ENCODE results near the gene CEP89.

- no peak for TF ChIP-seq CTCF (IDR thresholded peaks at IDR 0.05 in 2 of 3, conservative IDR thresholded peaks at IDR 0.05 in 1 of 3; ENCODE audit: borderline replicate concordance in 1 of 3, insufficient read depth in 1 of 3, low read depth in 2 of 3, low read length in 2 of 3)
- no peak for TF ChIP-seq EZH2 (IDR thresholded peaks at IDR 0.05)
- TF ChIP-seq POLR2A (IDR thresholded peaks at IDR 0.05; ENCODE audit: borderline replicate concordance, extremely low read depth, insufficient read depth, insufficient read length), result no peak
- TF ChIP-seq ZBTB33 (IDR thresholded peaks at IDR 0.05; ENCODE audit: extremely low read depth, insufficient replicate concordance, low read length), result no peak
These were observed 94.3 kb downstream of the CEP89 start for GRCh38 chr19:32877323-32877912.

Measured in HCT116 (cell line).